OCI-LY7 (cell line): ENCODE data around the gene BCL7B.

Source experiments
- EZH2phosphoT487 ChIP-seq: fragments of 200-600 bp; sonication (generic); IDR thresholded peaks from 2 replicates; pipeline ENCODE4 v1.6.1; 2018; ENCODE audit warnings: low read depth, borderline replicate concordance, mild to moderate bottlenecking, mixed run types, antibody characterized with exemption, low read length, moderate library complexity, mixed read lengths
- TF ChIP-seq, protein P1 (sequence below): fragments of 200-600 bp; sonication (generic); conservative IDR thresholded peaks from 2 replicates; pipeline ENCODE4 v1.5.1; 2014; ENCODE audit warnings: mild to moderate bottlenecking, antibody characterized with exemption, low read length, moderate library complexity, mixed read lengths

DNA sequence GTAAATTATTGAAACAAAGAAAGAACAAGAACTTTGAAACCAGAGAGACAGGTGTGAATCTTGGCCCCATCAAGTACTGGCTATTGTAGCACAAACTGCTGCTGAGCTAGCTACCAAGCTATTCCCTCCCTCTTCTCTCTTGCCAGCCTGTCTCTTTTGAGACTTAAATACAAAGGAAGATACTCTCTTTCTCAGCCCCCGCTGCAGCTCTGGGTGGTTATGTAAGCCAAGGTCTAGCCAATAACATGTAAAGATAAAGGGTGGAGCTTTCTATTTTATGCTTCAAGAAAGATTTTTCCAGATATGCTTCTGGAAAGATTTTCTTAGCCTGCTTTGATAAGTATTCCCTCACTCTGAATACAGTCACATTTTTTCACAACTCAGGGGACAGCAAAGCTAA, 52.6 kb downstream of the BCL7B start:
- TF ChIP-seq EZH2phosphoT487 = no peak
- TF ChIP-seq, protein P1, sequence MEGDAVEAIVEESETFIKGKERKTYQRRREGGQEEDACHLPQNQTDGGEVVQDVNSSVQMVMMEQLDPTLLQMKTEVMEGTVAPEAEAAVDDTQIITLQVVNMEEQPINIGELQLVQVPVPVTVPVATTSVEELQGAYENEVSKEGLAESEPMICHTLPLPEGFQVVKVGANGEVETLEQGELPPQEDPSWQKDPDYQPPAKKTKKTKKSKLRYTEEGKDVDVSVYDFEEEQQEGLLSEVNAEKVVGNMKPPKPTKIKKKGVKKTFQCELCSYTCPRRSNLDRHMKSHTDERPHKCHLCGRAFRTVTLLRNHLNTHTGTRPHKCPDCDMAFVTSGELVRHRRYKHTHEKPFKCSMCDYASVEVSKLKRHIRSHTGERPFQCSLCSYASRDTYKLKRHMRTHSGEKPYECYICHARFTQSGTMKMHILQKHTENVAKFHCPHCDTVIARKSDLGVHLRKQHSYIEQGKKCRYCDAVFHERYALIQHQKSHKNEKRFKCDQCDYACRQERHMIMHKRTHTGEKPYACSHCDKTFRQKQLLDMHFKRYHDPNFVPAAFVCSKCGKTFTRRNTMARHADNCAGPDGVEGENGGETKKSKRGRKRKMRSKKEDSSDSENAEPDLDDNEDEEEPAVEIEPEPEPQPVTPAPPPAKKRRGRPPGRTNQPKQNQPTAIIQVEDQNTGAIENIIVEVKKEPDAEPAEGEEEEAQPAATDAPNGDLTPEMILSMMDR = no peak
